Left colon (tissue), 2 donors: ENCODE measurements around the gene TCEAL9. TPM values are rescaled to one million over a fixed set of nuclear protein-coding genes. Genes with fewer than 3 reads are reported as not detected.

Source experiments
- ATAC-seq: fragments of 200-7000 bp; cut with Tn5 transposase; one replicate; pipeline ENCODE4 v1.9.1; 2020; ENCODE audit warnings: mild to moderate bottlenecking, moderate library complexity
- DNase-seq, 2 donors: peaks; one replicate each; pipeline ENCODE4 v3.0.0-alpha.2; 2020
- intact Hi-C, 2 donors: fragments of 100-400 bp; cut with DNase I in 1 of 2; cut with micrococcal nuclease in 1 of 2; formaldehyde crosslinking; loops; one replicate each; pipeline versions ENCODE4 v1.11.2 to v1.14.0; 2022; cut with DNase I, micrococcal nuclease
- total RNA-seq, 2 donors: library from RNA; stranded (reverse); fragmentation: NEBNext Ultra II Directional; extraction: Animal tissue kit (Norgen Biotek cat#: 25700); gene quantifications; one replicate each; pipeline ENCODE4 v1.2.1, GENCODE V29; 2021
- donor health status: DM: no; HTN: no; CAD: no.
- donor health status: DM: yes; HTN: yes; CAD: no.

TCEAL9 gene
- total RNA-seq, 2 donors from 2014 or later, result 25.6 to 28.4 TPM

DNA sequence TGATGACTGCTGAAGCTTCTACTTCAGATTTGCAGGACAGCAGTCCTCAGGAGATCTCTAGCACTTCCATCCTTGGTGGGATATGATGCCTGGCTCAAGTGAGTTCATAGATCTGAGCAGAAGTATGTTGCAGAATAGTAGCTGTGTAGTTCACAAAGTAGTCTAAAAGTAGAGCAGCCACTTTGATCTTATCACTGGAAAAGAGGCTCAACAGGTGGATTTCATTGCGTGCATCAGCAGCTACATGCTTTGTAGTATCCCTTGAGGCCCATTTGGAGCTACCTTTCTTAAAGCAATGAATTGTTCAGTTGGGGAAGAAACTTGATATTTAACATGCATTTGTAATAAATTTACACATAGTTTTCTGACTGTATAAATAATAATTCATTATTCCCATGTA is 50.0 kb downstream of the TCEAL9 start:
- DNase-seq (no peak), ATAC-seq (no peak)
- intact Hi-C loops, result no loop called here

GRCh38 chrX:103407776-103408175 is 51.5 kb downstream of the TCEAL9 start:
- ATAC-seq, result no peak
- intact Hi-C loops, result no loop called here
- no peak for DNase-seq

Other genes with a start within 250 kb of the TCEAL9 start
- gene BEX4, start 141.4 kb upstream of the TCEAL9 start, total RNA-seq, result 10 to 100 TPM; 12.3 to 16.8 TPM
- gene TCEAL8, start 101.4 kb upstream of the TCEAL9 start, total RNA-seq, result 10 to 100 TPM; 29.2 to 36.4 TPM
- gene TCEAL5, start 79.8 kb upstream of the TCEAL9 start, total RNA-seq, result not detected
- gene BEX2, start 45.5 kb upstream of the TCEAL9 start, total RNA-seq, result 1 to 10 TPM; 5.1 to 7.8 TPM
- gene TCEAL7, start 26.3 kb upstream of the TCEAL9 start, total RNA-seq, result 1 to 10 TPM; 1.3 to 4.8 TPM
- gene BEX3, start 20.0 kb downstream of the TCEAL9 start, total RNA-seq, result 10 to 100 TPM; 29.5 to 33.4 TPM
- gene RAB40A, start 163.0 kb downstream of the TCEAL9 start, total RNA-seq, result under 1 TPM in 1 of 2 donors, not detected in 1; 0.27 TPM
- 10 to 100 TPM; 20.1 to 23.2 TPM for gene TCEAL4, start 229.0 kb downstream of the TCEAL9 start, total RNA-seq